NT2/D1 (cell line): ENCODE results near the gene USP40.

Experiments
- DNase-seq: peaks from one replicate; pipeline ENCODE4 v3.0.0-alpha.2; 2011; ENCODE audit warnings: low read depth, low spot score
- H3K27me3 ChIP-seq: 2 replicates; pipeline ENCODE4 v1.6.0; 2011; ENCODE audit warnings: mild to moderate bottlenecking; ENCODE audit not compliant: insufficient read length, insufficient read depth
- H3K36me3 ChIP-seq: 2 replicates; pipeline ENCODE4 v1.6.1; 2011; ENCODE audit warnings: mild to moderate bottlenecking, low read length, mixed read lengths; ENCODE audit not compliant: insufficient read depth, insufficient read length
- H3K4me1 ChIP-seq: 2 replicates; pipeline ENCODE4 v1.5.1; 2011; ENCODE audit not compliant: insufficient read depth, insufficient read length
- H3K4me3 ChIP-seq: 2 replicates; pipeline ENCODE4 v1.5.1; 2011; ENCODE audit warnings: low read depth; ENCODE audit not compliant: insufficient read length
- H3K9ac ChIP-seq: 2 replicates; pipeline ENCODE4 v1.6.0; 2011; ENCODE audit warnings: low read depth; ENCODE audit not compliant: insufficient read length
- H3K9me3 ChIP-seq: 2 replicates; pipeline ENCODE4 v1.5.1; 2011; ENCODE audit warnings: mild to moderate bottlenecking, low read length; ENCODE audit not compliant: insufficient read depth
- SUZ12 ChIP-seq: IDR thresholded peaks from 2 replicates; pipeline ENCODE4 v1.6.1; 2011; ENCODE audit not compliant: insufficient read length, insufficient read depth; ENCODE audit errors: extremely low read depth
- YY1 ChIP-seq: IDR thresholded peaks from 2 replicates; pipeline ENCODE4 v1.6.1; 2011; ENCODE audit not compliant: insufficient read length, insufficient read depth
- ZNF274 ChIP-seq: IDR thresholded peaks from 2 replicates; pipeline ENCODE4 v1.6.1; 2011; ENCODE audit warnings: mild to moderate bottlenecking, low read depth, low read length

USP40 gene

GRCh38 chr2:233449081-233449901, 117.3 kb downstream of the USP40 start:
- Histone ChIP-seq H3K9me3 (no peaks in the 10 kb centered on the region), H3K36me3 (peaks cover 86% of the 10 kb centered on the region), H3K9ac (no peak overlapping the region), H3K4me1 (peaks cover 13% of the 10 kb centered on the region), H3K4me3 (no peak overlapping the region), H3K27me3 (no peaks in the 10 kb centered on the region)
- DNase-seq: no peak
- TF ChIP-seq SUZ12: no peak
- no peak for TF ChIP-seq ZNF274
- no peak for TF ChIP-seq YY1

GRCh38 chr2:233448575-233448974, 118.0 kb downstream of the USP40 start:
- H3K4me3 ChIP-seq: no peak overlapping the region
- H3K27me3 ChIP-seq: no peaks in the 10 kb centered on the region
- no peaks in the 10 kb centered on the region for H3K9me3 ChIP-seq
- H3K9ac ChIP-seq: no peak overlapping the region
- DNase-seq: no peak
- TF ChIP-seq SUZ12: no peak
- no peak for TF ChIP-seq YY1
- TF ChIP-seq ZNF274: no peak
- peaks cover 88% of the 10 kb centered on the region for H3K36me3 ChIP-seq
- peaks cover 13% of the 10 kb centered on the region for H3K4me1 ChIP-seq

GRCh38 chr2:233448220-233448559, 118.4 kb downstream of the USP40 start:
- no peaks in the 10 kb centered on the region for H3K9me3 ChIP-seq
- DNase-seq: no peak
- TF ChIP-seq YY1 (no peak), ZNF274 (no peak), SUZ12 (no peak)
- H3K36me3 ChIP-seq: peaks cover 84% of the 10 kb centered on the region
- no peaks in the 10 kb centered on the region for H3K27me3 ChIP-seq
- no peak overlapping the region for H3K4me3 ChIP-seq
- H3K9ac ChIP-seq: no peak overlapping the region
- H3K4me1 ChIP-seq: peaks cover 13% of the 10 kb centered on the region

DNA sequence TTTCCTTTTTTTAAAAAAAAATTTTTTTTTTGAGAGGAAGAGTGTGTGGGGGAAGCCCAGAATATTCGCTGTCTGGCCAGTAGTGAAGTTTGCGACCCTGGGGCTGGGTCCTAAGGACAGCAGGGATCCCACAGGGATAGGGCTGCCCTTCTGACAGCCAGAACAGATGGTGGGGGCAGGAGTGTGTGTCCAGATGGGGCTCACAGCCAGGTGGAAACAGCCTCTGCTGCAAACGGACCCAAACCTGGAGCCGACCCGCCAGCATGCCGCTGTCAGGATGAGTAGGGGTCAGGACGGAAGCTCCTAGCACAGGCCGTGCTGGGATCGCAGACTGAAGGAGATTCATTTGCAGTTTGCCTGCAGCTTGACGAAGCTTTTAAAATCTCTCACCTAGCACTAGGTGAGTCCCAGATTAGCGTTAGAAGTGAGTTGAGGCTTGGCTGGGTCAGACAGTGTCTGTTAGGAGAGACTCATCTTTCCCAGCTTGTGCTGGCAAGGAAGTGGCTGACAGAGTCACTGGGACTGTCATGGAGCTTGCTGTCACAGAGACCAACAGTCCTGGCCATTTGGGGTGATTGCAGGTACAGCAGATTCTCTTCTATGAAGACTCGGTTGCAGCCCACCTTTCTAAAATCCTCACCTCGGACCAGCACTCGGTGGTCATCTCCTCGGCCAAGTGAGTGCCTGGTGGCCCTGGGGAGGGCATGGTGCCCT, 118.9 kb downstream of the USP40 start:
- TF ChIP-seq YY1: no peak
- TF ChIP-seq ZNF274: no peak
- TF ChIP-seq SUZ12: no peak
- Histone ChIP-seq H3K27me3 (no peaks in the 10 kb centered on the region), H3K9me3 (no peaks in the 10 kb centered on the region), H3K4me1 (peaks cover 13% of the 10 kb centered on the region), H3K4me3 (no peak overlapping the region), H3K9ac (no peak overlapping the region), H3K36me3 (peaks cover 79% of the 10 kb centered on the region)
- no peak for DNase-seq

DNA sequence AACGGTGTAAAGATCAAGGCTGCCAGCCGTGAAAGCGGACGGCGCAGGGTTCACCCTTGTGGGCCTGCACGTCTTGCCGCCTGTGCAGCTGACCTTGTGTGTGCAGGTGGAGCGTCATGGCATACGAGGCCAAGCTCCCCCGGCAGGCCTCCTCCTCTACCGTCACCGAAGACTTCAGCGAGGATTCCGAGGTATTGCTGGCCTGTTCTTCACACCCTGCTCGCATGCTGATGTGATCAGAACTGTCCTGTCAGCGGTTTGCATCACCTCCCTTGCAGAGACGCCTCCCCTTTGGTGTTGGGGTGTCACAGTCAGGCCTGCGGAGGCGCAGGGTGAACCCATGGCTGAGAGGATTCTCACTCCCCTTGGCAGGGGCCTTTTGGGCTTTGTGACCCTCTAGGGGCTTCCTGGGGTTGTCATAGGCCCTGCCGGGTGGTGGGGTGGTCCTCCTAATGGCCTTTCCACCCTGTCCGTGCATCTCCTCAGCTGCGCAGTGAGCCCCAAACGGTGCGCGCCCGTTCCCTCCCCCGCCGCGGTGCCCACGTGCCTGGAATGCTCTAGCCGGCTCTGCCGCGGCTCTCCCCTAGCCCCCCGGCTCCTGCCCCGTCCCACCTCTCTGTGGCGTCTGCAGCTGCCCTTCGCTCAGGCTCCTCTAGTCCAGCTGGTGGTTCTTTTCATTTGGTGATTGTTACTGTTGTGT, 119.8 kb downstream of the USP40 start:
- Histone ChIP-seq H3K4me1 (peaks cover 13% of the 10 kb centered on the region), H3K4me3 (no peak overlapping the region), H3K9me3 (no peaks in the 10 kb centered on the region), H3K36me3 (peaks cover 73% of the 10 kb centered on the region), H3K9ac (no peak overlapping the region), H3K27me3 (no peaks in the 10 kb centered on the region)
- DNase-seq: no peak
- TF ChIP-seq YY1 (no peak), ZNF274 (no peak), SUZ12 (no peak)

GRCh38 chr2:233446121-233446520, 120.5 kb downstream of the USP40 start:
- Histone ChIP-seq H3K27me3 (no peaks in the 10 kb centered on the region), H3K4me3 (no peak overlapping the region), H3K36me3 (peaks cover 72% of the 10 kb centered on the region), H3K4me1 (peaks cover 13% of the 10 kb centered on the region), H3K9me3 (no peaks in the 10 kb centered on the region), H3K9ac (no peak overlapping the region)
- no peak for DNase-seq
- TF ChIP-seq ZNF274: no peak
- no peak for TF ChIP-seq YY1
- TF ChIP-seq SUZ12: no peak

DNA sequence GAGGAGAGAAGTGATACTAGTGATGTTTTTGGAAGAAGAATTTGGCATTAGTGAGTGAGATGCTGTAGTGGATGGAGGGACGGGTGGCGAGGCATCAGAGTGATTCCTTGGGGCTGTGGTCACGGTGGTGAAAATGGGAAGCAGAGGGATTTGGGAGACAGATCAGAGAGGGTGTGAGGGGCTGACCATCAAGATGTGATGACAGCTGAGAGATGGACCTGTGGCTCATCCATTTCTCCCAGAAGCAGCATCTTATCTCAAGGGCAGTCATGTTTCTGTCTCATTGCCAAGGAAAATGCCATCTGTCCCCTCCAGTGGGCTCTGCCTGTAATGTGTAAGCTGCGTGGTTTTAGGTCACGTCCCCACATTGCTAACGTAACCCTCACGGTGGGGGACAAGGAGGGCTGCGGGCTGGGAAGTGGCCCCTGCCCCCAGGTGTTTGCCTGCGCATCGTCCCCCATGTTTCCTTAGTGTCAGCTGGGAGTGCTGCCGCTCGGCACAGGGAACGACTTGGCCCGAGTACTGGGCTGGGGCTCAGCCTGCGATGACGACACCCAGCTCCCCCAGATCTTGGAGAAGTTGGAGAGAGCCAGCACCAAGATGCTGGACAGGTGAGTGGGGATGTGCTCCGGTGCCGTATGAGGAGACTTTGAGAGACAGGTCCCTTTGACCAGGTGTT, 121.3 kb downstream of the USP40 start:
- H3K4me3 ChIP-seq: no peak overlapping the region
- no peaks in the 10 kb centered on the region for H3K9me3 ChIP-seq
- no peak overlapping the region for H3K9ac ChIP-seq
- H3K27me3 ChIP-seq: no peaks in the 10 kb centered on the region
- peaks cover 10% of the 10 kb centered on the region for H3K4me1 ChIP-seq
- H3K36me3 ChIP-seq: peaks cover 69% of the 10 kb centered on the region
- DNase-seq: no peak
- TF ChIP-seq SUZ12: no peak
